Measurements from ENCODE around the gene SPECC1. TPM values are rescaled to one million over a fixed set of nuclear protein-coding genes. Genes with fewer than 3 reads are reported as not detected.
"Not testable (repeated sequence)": the region's sequence is repeated elsewhere in the genome, so short reads cannot be mapped to it uniquely, and the experiment has no call there.

The SPECC1 gene
- total RNA-seq, 1 donor from 2014 or later, result 31.0 TPM

DNA sequence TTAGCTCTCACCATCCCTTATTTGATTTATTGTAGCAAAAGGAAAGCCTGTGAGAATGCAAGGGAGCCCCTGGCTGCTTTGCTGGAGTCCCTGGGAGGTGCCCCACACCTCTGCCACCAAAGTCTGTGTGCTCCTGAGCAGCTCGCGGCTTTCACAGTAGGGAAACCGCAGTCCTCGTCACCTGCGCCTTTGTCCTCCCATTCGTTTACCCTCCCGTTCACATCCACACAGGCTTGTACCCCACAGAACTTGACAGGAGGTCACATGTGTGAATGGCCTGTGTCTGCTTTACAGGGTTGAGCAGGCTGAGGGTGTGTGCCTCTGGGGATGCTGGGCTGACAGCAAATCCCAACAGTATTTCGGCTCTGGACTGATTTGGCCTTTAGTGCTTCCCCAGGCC lies 305.7 kb downstream of the SPECC1 start:
- H3K27me3 ChIP-seq, result no peaks in the 10 kb centered on the region
- no peak overlapping the region for H3K4me3 ChIP-seq
- H3K36me3 ChIP-seq, result no peaks in the 10 kb centered on the region
- ATAC-seq, result no peak
- no peak for DNase-seq
- intact Hi-C loops (cut with DNase I), result no loop called here
- no peaks in the 10 kb centered on the region for H3K9me3 ChIP-seq
- no peaks in the 10 kb centered on the region for H3K4me1 ChIP-seq
- TF ChIP-seq, protein P1, sequence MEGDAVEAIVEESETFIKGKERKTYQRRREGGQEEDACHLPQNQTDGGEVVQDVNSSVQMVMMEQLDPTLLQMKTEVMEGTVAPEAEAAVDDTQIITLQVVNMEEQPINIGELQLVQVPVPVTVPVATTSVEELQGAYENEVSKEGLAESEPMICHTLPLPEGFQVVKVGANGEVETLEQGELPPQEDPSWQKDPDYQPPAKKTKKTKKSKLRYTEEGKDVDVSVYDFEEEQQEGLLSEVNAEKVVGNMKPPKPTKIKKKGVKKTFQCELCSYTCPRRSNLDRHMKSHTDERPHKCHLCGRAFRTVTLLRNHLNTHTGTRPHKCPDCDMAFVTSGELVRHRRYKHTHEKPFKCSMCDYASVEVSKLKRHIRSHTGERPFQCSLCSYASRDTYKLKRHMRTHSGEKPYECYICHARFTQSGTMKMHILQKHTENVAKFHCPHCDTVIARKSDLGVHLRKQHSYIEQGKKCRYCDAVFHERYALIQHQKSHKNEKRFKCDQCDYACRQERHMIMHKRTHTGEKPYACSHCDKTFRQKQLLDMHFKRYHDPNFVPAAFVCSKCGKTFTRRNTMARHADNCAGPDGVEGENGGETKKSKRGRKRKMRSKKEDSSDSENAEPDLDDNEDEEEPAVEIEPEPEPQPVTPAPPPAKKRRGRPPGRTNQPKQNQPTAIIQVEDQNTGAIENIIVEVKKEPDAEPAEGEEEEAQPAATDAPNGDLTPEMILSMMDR (IDR thresholded peaks at IDR 0.05), result no peak
- no peak overlapping the region for H3K27ac ChIP-seq

DNA sequence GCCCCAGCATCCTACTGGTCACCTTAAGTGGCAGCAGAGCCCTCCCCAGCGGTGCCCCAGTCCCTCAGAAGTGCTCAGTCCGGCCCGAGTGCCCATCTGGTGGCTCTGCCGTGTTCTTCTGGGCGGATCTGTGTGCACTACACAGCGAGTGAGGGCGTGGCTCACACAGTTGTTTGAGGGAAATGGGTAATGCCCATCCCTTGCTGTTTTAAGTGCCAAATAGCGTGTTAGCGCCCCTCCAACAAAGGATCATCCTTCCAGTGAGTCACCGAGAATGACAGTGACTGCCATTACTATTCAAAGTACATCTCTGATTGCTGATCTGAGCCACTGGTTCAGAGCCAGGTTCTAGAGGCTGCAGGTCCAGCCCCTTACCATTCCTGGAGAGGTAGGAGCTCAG lies 306.2 kb downstream of the SPECC1 start:
- Histone ChIP-seq H3K9me3 (no peaks in the 10 kb centered on the region), H3K4me1 (no peaks in the 10 kb centered on the region), H3K27me3 (no peaks in the 10 kb centered on the region), H3K36me3 (no peaks in the 10 kb centered on the region), H3K27ac (no peak overlapping the region), H3K4me3 (no peak overlapping the region)
- ATAC-seq (no peak), DNase-seq (no peak)
- intact Hi-C loops (cut with DNase I), result no loop called here
- TF ChIP-seq, protein P1 (IDR thresholded peaks at IDR 0.05), result no peak

GRCh38 chr17:20315821-20316220 lies 306.7 kb downstream of the SPECC1 start:
- ATAC-seq, result no peak
- H3K27ac ChIP-seq, result no peak overlapping the region
- no peaks in the 10 kb centered on the region for H3K36me3 ChIP-seq
- no peaks in the 10 kb centered on the region for H3K27me3 ChIP-seq
- TF ChIP-seq, protein P1 (IDR thresholded peaks at IDR 0.05), result no peak
- no peaks in the 10 kb centered on the region for H3K9me3 ChIP-seq
- no peak overlapping the region for H3K4me3 ChIP-seq
- H3K4me1 ChIP-seq, result no peaks in the 10 kb centered on the region
- intact Hi-C loops (cut with DNase I), result no loop called here
- DNase-seq, result no peak

GRCh38 chr17:20320535-20321229 lies 311.5 kb downstream of the SPECC1 start:
- peak overlapping the region; percentile 43 for H3K4me3 ChIP-seq
- H3K27me3 ChIP-seq; H3K36me3 ChIP-seq; intact Hi-C loops (cut with DNase I); H3K4me1 ChIP-seq; H3K9me3 ChIP-seq; H3K27ac ChIP-seq: not testable (repeated sequence)
- TF ChIP-seq, protein P1 (IDR thresholded peaks at IDR 0.05), result peak; percentile 93
- DNase-seq (peak; percentile 87), ATAC-seq (peak; percentile 96)

DNA sequence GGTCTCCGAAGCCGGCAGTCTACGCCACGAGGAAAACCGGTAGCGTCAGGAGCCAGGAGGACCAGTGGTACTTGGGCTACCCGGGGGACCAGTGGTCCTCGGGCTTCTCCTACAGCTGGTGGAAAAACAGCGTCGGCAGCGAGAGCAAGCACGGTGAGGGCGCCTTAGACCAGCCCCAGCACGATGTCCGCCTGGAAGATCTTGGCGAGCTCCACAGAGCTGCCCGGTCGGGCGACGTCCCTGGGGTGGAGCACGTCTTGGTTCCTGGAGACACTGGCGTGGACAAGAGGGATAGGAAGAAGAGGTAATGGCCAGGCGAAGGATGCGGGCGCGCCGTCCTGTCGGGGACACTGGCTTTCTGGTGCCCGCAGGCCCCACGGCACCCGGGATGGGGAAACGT lies 312.2 kb downstream of the SPECC1 start:
- intact Hi-C loops (cut with DNase I); H3K27ac ChIP-seq; DNase-seq; H3K36me3 ChIP-seq; H3K27me3 ChIP-seq; H3K4me3 ChIP-seq; H3K4me1 ChIP-seq; H3K9me3 ChIP-seq: not testable (repeated sequence)
- peak; percentile 6 for ATAC-seq

- intact Hi-C loops (cut with DNase I); H3K27me3 ChIP-seq; H3K4me3 ChIP-seq; H3K4me1 ChIP-seq; H3K9me3 ChIP-seq; H3K27ac ChIP-seq; DNase-seq; H3K36me3 ChIP-seq; ATAC-seq: not testable (repeated sequence)
Measured at GRCh38 chr17:20327739-20328138, 318.6 kb downstream of the SPECC1 start.

GRCh38 chr17:20351405-20351804 lies 342.2 kb downstream of the SPECC1 start:
- intact Hi-C loops (cut with DNase I); DNase-seq; H3K9me3 ChIP-seq; H3K27ac ChIP-seq; H3K4me3 ChIP-seq; ATAC-seq; H3K36me3 ChIP-seq; H3K27me3 ChIP-seq; H3K4me1 ChIP-seq: not testable (repeated sequence)

- H3K4me3 ChIP-seq; H3K27me3 ChIP-seq; intact Hi-C loops (cut with DNase I); ATAC-seq; H3K4me1 ChIP-seq; H3K9me3 ChIP-seq; DNase-seq; H3K27ac ChIP-seq; H3K36me3 ChIP-seq: not testable (repeated sequence)
Measured at GRCh38 chr17:20352567-20352966, 343.4 kb downstream of the SPECC1 start.

DNA sequence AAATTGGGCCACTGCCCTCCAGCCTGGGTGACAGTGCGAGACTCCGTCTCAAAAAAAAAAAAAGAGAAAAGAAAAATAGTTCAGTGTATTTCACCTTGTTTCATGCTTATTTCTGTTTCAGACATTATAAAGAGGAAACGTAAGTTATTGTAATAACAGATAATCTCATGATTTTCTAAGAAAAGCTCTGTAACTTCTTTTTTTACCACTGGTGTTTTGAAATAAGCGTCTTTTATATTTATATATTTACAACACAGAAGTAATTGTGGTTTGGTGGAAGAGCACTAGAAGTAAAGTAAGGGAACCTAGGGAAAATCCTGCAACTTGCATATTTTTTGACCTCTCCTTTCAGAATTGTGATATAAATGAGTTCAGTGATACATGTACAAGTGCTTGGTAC lies 354.7 kb downstream of the SPECC1 start:
- H3K4me1 ChIP-seq; H3K36me3 ChIP-seq; ATAC-seq; intact Hi-C loops (cut with DNase I); H3K27ac ChIP-seq; DNase-seq; H3K27me3 ChIP-seq; H3K4me3 ChIP-seq; H3K9me3 ChIP-seq: not testable (repeated sequence)
